H9 (cell line): ENCODE data around the gene PTPRN2. TPM values are rescaled to one million over a fixed set of nuclear protein-coding genes. Genes with fewer than 3 reads are reported as not detected.

Source experiments
- DNase-seq: peaks from one replicate; pipeline ENCODE4 v3.0.0-alpha.2; 2017
- H2AFZ ChIP-seq: one replicate; pipeline ENCODE4 v1.6.1; 2013; ENCODE audit warnings: mild to moderate bottlenecking, low read length, control low read depth, moderate library complexity
- H2AK5ac ChIP-seq: 2 replicates; pipeline ENCODE4 v1.6.1; 2013; ENCODE audit warnings: low read length, control low read depth, mixed read lengths; ENCODE audit not compliant: insufficient read length
- H2BK120ac ChIP-seq: one replicate; pipeline ENCODE4 v1.6.1; 2013; ENCODE audit warnings: low read depth, mild to moderate bottlenecking, low read length, control low read depth, inconsistent platforms; ENCODE audit not compliant: poor library complexity, severe bottlenecking
- H2BK12ac ChIP-seq: 2 replicates; pipeline ENCODE4 v1.6.1; 2013; ENCODE audit warnings: low read length, control low read depth, mixed read lengths, low read depth; ENCODE audit not compliant: insufficient read length
- H2BK15ac ChIP-seq: 2 replicates; pipeline ENCODE4 v1.6.1; 2013; ENCODE audit warnings: low read depth, low read length, control low read depth
- H2BK20ac ChIP-seq: one replicate; pipeline ENCODE4 v1.6.1; 2013; ENCODE audit warnings: low read depth, mild to moderate bottlenecking, low read length, control low read depth, inconsistent platforms; ENCODE audit not compliant: poor library complexity, severe bottlenecking
- H2BK5ac ChIP-seq: 2 replicates; pipeline ENCODE4 v1.6.1; 2013; ENCODE audit warnings: low read length, control low read depth, mixed read lengths; ENCODE audit not compliant: insufficient read length
- H3K14ac ChIP-seq: 2 replicates; pipeline ENCODE4 v1.6.1; 2013; ENCODE audit warnings: low read length, control low read depth; ENCODE audit not compliant: insufficient read depth
- H3K18ac ChIP-seq: 2 replicates; pipeline ENCODE4 v1.6.1; 2013; ENCODE audit warnings: low read depth, mild to moderate bottlenecking, mixed read lengths, low read length, control low read depth; ENCODE audit not compliant: insufficient read length
- H3K23ac ChIP-seq: 2 replicates; pipeline ENCODE4 v1.6.1; 2013; ENCODE audit warnings: low read length, control low read depth, mixed read lengths, low read depth; ENCODE audit not compliant: insufficient read length
- H3K23me2 ChIP-seq: 2 replicates; pipeline ENCODE4 v1.6.1; 2013; ENCODE audit warnings: low read depth, mild to moderate bottlenecking, mixed read lengths, low read length, control low read depth; ENCODE audit not compliant: insufficient read length, poor library complexity, severe bottlenecking
- H3K27ac ChIP-seq: 2 replicates; pipeline ENCODE4 v1.5.1; 2013; ENCODE audit warnings: low read length, control low read depth, mixed read lengths, low read depth; ENCODE audit not compliant: insufficient read length
- H3K27me3 ChIP-seq: 2 replicates; pipeline ENCODE4 v1.6.1; 2013; ENCODE audit warnings: low read length, control low read depth, inconsistent platforms; ENCODE audit not compliant: insufficient read depth
- H3K4ac ChIP-seq: 2 replicates; pipeline ENCODE4 v1.6.1; 2013; ENCODE audit warnings: low read depth, mild to moderate bottlenecking, control low read depth, inconsistent platforms, low read length, moderate library complexity
- H3K4me1 ChIP-seq: 2 replicates; pipeline ENCODE4 v1.6.1; 2013; ENCODE audit warnings: low read length, control low read depth, inconsistent platforms; ENCODE audit not compliant: insufficient read depth
- H3K4me2 ChIP-seq: 2 replicates; pipeline ENCODE4 v1.6.1; 2013; ENCODE audit warnings: low read length, control low read depth, mixed read lengths; ENCODE audit not compliant: insufficient read length, insufficient read depth
- H3K56ac ChIP-seq: 2 replicates; pipeline ENCODE4 v1.6.1; 2013; ENCODE audit warnings: low read depth, mild to moderate bottlenecking, mixed read lengths, low read length, control low read depth; ENCODE audit not compliant: insufficient read length
- H3K79me1 ChIP-seq: 2 replicates; pipeline ENCODE4 v1.6.1; 2013; ENCODE audit warnings: low read depth, mild to moderate bottlenecking, moderate library complexity, low read length, control low read depth, inconsistent platforms; ENCODE audit not compliant: insufficient read depth, poor library complexity, severe bottlenecking
- H3K79me2 ChIP-seq: 2 replicates; pipeline ENCODE4 v1.6.1; 2013; ENCODE audit warnings: low read length, control low read depth, inconsistent platforms; ENCODE audit not compliant: insufficient read depth
- H3K9ac ChIP-seq: 2 replicates; pipeline ENCODE4 v1.6.1; 2013; ENCODE audit warnings: low read length, control low read depth, mixed read lengths; ENCODE audit not compliant: insufficient read length; ENCODE audit errors: extremely low read depth
- H3K9me3 ChIP-seq: one replicate; pipeline ENCODE4 v1.6.1; 2013; ENCODE audit warnings: low read depth, low read length, inconsistent platforms; ENCODE audit not compliant: control insufficient read depth
- H3T11ph ChIP-seq: one replicate; pipeline ENCODE4 v1.6.1; 2013; ENCODE audit warnings: mild to moderate bottlenecking, low read length, control low read depth, inconsistent platforms
- H4K20me1 ChIP-seq: one replicate; pipeline ENCODE4 v1.6.1; 2013; ENCODE audit not compliant: control insufficient read depth, insufficient read length, insufficient read depth
- H4K5ac ChIP-seq: 2 replicates; pipeline ENCODE4 v1.6.1; 2013; ENCODE audit warnings: low read depth, mild to moderate bottlenecking, mixed read lengths, low read length, control low read depth; ENCODE audit not compliant: insufficient read length
- H4K8ac ChIP-seq: replicated peaks from 2 replicates; pipeline ENCODE4 v1.6.1; 2013; ENCODE audit warnings: low read length, control low read depth, mixed read lengths, low read depth; ENCODE audit not compliant: insufficient read length
- H4K91ac ChIP-seq: 2 replicates; pipeline ENCODE4 v1.6.1; 2013; ENCODE audit warnings: low read depth, mild to moderate bottlenecking, moderate library complexity, mixed read lengths, low read length, control low read depth; ENCODE audit not compliant: insufficient read length
- H3K27ac Mint-ChIP-seq, 3 experiments: 2 replicates in 2 of 3; 3 replicates in 1 of 3; pipeline ENCODE4 v1.8.0; 2020 to 2021; ENCODE audit warnings: mixed read lengths in 3 of 3, mild to moderate bottlenecking in 1 of 3, moderate library complexity in 1 of 3
- H3K27me3 Mint-ChIP-seq: 2 replicates; pipeline ENCODE4 v1.8.0; 2021; ENCODE audit warnings: low read depth, mild to moderate bottlenecking, moderate library complexity, mixed read lengths
- H3K36me3 Mint-ChIP-seq, 3 experiments: 2 replicates in 2 of 3; 3 replicates in 1 of 3; pipeline ENCODE4 v1.8.0; 2020 to 2021; ENCODE audit warnings: low read depth in 3 of 3, mixed read lengths in 3 of 3; ENCODE audit not compliant: insufficient read depth in 1 of 3
- H3K4me1 Mint-ChIP-seq, 2 experiments: 2 replicates each; pipeline ENCODE4 v1.8.0; 2020; ENCODE audit warnings: mixed read lengths in 2 of 2
- H3K4me3 Mint-ChIP-seq, 2 experiments: 2 replicates in 1 of 2; 3 replicates in 1 of 2; pipeline ENCODE4 v1.8.0; 2020 to 2021; ENCODE audit warnings: mild to moderate bottlenecking in 2 of 2, mixed read lengths in 2 of 2, moderate library complexity in 1 of 2
- H3K9me3 Mint-ChIP-seq, 2 experiments: 2 replicates in 1 of 2; 3 replicates in 1 of 2; pipeline ENCODE4 v1.8.0; 2020; ENCODE audit warnings: mild to moderate bottlenecking in 2 of 2, mixed read lengths in 2 of 2, moderate library complexity in 1 of 2
- CTCF ChIP-seq: fragments of 200-600 bp; sonication (generic); conservative IDR thresholded peaks from 3 replicates; pipeline ENCODE4 v1.8.0; 2021; ENCODE audit warnings: antibody characterized with exemption, mild to moderate bottlenecking
- WGBS: extraction: QIAGEN DNeasy Blood & Tissue Kit; methylation state at CpG from one replicate; pipeline ENCODE4 v1.1.7; 2013; ENCODE audit warnings: missing lambda C conversion rate, low lambda C conversion rate, mixed read lengths; ENCODE audit not compliant: insufficient read length; ENCODE audit errors: extremely low coverage; 5-methylcytosine and 5-hydroxymethylcytosine counted together
- total RNA-seq: library from RNA; stranded (reverse); gene quantifications from 2 replicates; pipeline ENCODE4 v1.2.1, GENCODE V29; 2021

PTPRN2 gene
- total RNA-seq, 1 experiment from 2014 or later: 5.2 TPM

GRCh38 chr7:158165711-158166110 lies 421.9 kb downstream of the PTPRN2 start:
- H3K4me3 Mint-ChIP-seq: no peak overlapping the region

More at GRCh38 chr7:158165711-158166110, 421.9 kb downstream of the PTPRN2 start:
- H2AFZ ChIP-seq: no peak overlapping the region
- H2BK120ac ChIP-seq: no peak overlapping the region
- H3K56ac ChIP-seq: no peak overlapping the region
- H3K9me3 ChIP-seq: no peaks in the 10 kb centered on the region
- no peaks in the 10 kb centered on the region for H4K20me1 ChIP-seq
- no peak overlapping the region for H3K4ac ChIP-seq
- whole genome bisulfite sequencing: no CpG with 5 or more reads among the region's 16 CpGs
- no peak for TF ChIP-seq CTCF
- no peak overlapping the region for H2AK5ac ChIP-seq
- no peak overlapping the region for H3T11ph ChIP-seq
- H3K4me1 Mint-ChIP-seq: peaks cover 4 to 5% of the 10 kb centered on the region in 2 experiments; a peak in 2 of 4 replicates
- H4K8ac ChIP-seq: no peak overlapping the region
- H3K27ac ChIP-seq: no peak overlapping the region
- H2BK5ac ChIP-seq: no peak overlapping the region
- H3K79me2 ChIP-seq: no peaks in the 10 kb centered on the region
- H3K9me3 Mint-ChIP-seq: peaks cover 16 to 18% of the 10 kb centered on the region in 2 experiments; a peak in 4 of 5 replicates
- H3K27ac Mint-ChIP-seq: no peak overlapping the region
- H3K23me2 ChIP-seq: no peaks in the 10 kb centered on the region
- no peak overlapping the region for H4K5ac ChIP-seq
- H2BK15ac ChIP-seq: no peak overlapping the region
- H3K79me1 ChIP-seq: no peaks in the 10 kb centered on the region
- no peak for DNase-seq
- no peak overlapping the region for H2BK20ac ChIP-seq
- H3K27me3 ChIP-seq: no peaks in the 10 kb centered on the region
- no peak overlapping the region for H3K14ac ChIP-seq
- peaks cover 7% of the 10 kb centered on the region for H3K27me3 Mint-ChIP-seq
- H4K91ac ChIP-seq: no peak overlapping the region
- H3K23ac ChIP-seq: no peak overlapping the region
- H3K36me3 Mint-ChIP-seq: peaks cover 8 to 25% (median 21%) of the 10 kb centered on the region in 3 experiments
- H3K4me2 ChIP-seq: no peak overlapping the region
- H3K9ac ChIP-seq: no peak overlapping the region
- H2BK12ac ChIP-seq: no peak overlapping the region
- no peak overlapping the region for H3K18ac ChIP-seq
- H3K4me1 ChIP-seq: no peaks in the 10 kb centered on the region
